Esophagus squamous epithelium (tissue), 5 donors: ENCODE measurements around the gene MICAL3. TPM values are rescaled to one million over a fixed set of nuclear protein-coding genes. Genes with fewer than 3 reads are reported as not detected.

Source experiments
- DNase-seq: peaks from one replicate; lab custom pipeline; 2025; lab: John Stamatoyannopoulos, UW
- H3K27ac ChIP-seq, 4 donors: fragments of 200-600 bp; sonication (generic); one replicate each; pipeline ENCODE4 v1.5.1; 2016 to 2019; ENCODE audit warnings: mild to moderate bottlenecking in 1 of 4
- H3K27me3 ChIP-seq, 4 donors: fragments of 200-600 bp; sonication (generic); 1 replicate in 3 of 4; 2 replicates in 1 of 4; pipeline versions ENCODE4 v1.5.1 to v1.6.0; 2017 to 2021; ENCODE audit warnings: antibody characterized with exemption in 1 of 4
- H3K36me3 ChIP-seq, 3 donors: fragments of 200-600 bp; sonication (generic); one replicate each; pipeline ENCODE4 v1.5.1; 2016 to 2019
- H3K4me1 ChIP-seq, 3 donors: fragments of 200-600 bp; sonication (generic); one replicate each; pipeline ENCODE4 v1.5.1; 2017 to 2019
- H3K4me3 ChIP-seq, 4 donors: fragments of 200-600 bp; sonication (generic); 1 replicate in 3 of 4; 2 replicates in 1 of 4; pipeline ENCODE4 v1.5.1; 2016 to 2019; ENCODE audit warnings: mild to moderate bottlenecking in 2 of 4, moderate library complexity in 1 of 4
- H3K9me3 ChIP-seq, 3 donors: fragments of 200-600 bp; sonication (generic); one replicate each; pipeline ENCODE4 v1.5.1; 2016 to 2019
- POLR2A ChIP-seq, 4 donors: fragments of 450-650 bp; IDR thresholded peaks; one replicate each; pipeline ENCODE4 v1.6.1; 2017; ENCODE audit warnings: antibody characterized with exemption in 4 of 4, mild to moderate bottlenecking in 4 of 4, moderate library complexity in 3 of 4
- WGBS, 2 donors: methylation state at CpG; one replicate each; pipeline ENCODE4 v1.1.5; 2018; 5-methylcytosine and 5-hydroxymethylcytosine counted together
- intact Hi-C: fragments of 100-400 bp; cut with DNase I; formaldehyde crosslinking; loops from one replicate; pipeline ENCODE4 v1.15.0; 2022
- total RNA-seq, 4 donors: library from RNA; depleted of rRNA; stranded (reverse); fragments of >200 nt; gene quantifications; one replicate each; pipeline ENCODE4 v1.1.0, GENCODE V29; 2016
- TF ChIP-seq, protein P1 (sequence below), 6 experiments: fragments of 450-650 bp in 4 of 6; fragments of 200-600 bp in 2 of 6; sonication (generic) in 2 of 6; IDR thresholded peaks; one replicate each; pipeline ENCODE4 v1.5.1; 2016 to 2019; ENCODE audit warnings: antibody characterized with exemption in 6 of 6, mild to moderate bottlenecking in 4 of 6, moderate library complexity in 4 of 6
- donor health status: DM: yes; HTN: yes; CAD: no.

MICAL3 gene
- total RNA-seq, 4 donors from 2014 or later = 11.2 to 30.9 (median 15.9) TPM

DNA sequence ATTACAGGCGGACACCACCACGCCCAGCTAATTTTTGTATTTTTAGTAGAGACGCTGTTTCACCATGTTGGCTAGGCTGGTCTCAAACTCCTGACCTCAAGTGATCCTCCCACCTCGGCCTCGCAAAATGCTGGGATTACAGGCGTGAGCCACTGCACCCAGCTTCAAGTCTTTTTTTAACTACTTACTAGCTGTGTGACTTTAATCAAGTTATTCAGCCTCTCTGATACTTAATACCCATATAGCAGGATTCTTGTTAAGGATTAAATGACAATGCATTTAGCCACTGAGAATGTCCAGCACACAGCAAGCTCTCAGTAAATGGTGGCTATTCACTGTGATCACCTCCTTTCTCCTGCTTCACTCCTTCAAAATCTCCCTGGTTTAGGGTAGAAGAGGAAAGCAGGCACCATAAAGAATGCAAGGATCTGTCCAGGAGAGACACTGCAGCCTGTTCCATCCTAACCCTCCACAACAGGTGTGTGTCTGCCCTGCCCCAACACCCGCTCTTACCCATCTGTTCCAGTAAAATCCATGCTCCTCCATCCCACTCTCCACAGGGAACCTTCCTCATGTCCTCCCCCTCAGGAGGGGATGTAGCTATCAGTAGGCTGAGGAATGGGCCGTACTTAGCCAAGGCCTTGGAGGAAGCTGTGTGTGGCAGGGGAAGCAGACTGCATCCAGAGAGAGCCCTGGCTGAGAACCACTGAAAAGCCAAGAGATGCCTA is 69.3 kb downstream of the MICAL3 start:
- no peak for DNase-seq
- Histone ChIP-seq H3K27ac (no peak overlapping the region), H3K9me3 (no peaks in the 10 kb centered on the region), H3K4me1 (peaks cover 0 to 26% (median 10%) of the 10 kb centered on the region in 3 donors), H3K4me3 (no peak overlapping the region), H3K36me3 (no peaks in the 10 kb centered on the region), H3K27me3 (no peaks in the 10 kb centered on the region)
- TF ChIP-seq, protein P1, sequence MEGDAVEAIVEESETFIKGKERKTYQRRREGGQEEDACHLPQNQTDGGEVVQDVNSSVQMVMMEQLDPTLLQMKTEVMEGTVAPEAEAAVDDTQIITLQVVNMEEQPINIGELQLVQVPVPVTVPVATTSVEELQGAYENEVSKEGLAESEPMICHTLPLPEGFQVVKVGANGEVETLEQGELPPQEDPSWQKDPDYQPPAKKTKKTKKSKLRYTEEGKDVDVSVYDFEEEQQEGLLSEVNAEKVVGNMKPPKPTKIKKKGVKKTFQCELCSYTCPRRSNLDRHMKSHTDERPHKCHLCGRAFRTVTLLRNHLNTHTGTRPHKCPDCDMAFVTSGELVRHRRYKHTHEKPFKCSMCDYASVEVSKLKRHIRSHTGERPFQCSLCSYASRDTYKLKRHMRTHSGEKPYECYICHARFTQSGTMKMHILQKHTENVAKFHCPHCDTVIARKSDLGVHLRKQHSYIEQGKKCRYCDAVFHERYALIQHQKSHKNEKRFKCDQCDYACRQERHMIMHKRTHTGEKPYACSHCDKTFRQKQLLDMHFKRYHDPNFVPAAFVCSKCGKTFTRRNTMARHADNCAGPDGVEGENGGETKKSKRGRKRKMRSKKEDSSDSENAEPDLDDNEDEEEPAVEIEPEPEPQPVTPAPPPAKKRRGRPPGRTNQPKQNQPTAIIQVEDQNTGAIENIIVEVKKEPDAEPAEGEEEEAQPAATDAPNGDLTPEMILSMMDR (IDR thresholded peaks at IDR 0.05) = no peak
- 88 to 93% methylated on average over 7 of the region's 8 CpGs for WGBS, 2 donors
- intact Hi-C loops = loop anchor here (10.0 kb wide), 1 partner anchor 120 kb away; no protein-coding TSS in a partner anchor

DNA sequence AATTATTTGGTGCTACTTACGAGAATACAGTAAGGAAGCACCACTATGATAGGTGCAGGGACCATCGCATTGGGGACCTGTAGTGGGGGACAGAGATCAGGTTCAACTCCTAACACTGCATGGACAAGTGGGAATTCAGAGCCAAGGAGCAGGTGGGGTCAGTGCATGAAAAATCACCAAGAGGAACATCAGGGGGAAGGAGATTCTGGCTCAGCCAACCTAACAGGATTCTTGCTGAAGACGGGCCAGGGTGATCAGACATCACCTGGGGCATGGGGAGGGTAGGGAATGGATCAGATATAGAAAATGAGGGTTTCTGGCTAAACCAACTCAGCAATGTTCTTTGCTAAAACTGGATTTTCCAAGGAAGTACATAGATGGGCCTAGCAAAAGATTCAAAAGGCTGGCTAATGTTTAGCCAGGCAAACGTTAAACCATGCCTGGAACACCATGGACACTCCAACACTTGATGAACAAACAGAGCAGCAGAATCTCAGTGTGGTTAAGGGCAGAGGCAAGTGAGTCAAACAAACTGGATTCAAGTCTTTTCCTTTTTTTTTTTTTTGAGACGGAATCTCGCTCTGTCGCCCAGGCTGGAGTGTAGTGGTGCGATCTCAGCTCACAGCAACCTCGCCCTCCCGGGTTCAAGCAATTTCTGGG is 70.0 kb downstream of the MICAL3 start:
- no peaks in the 10 kb centered on the region for H3K27me3 ChIP-seq
- H3K4me3 ChIP-seq = no peak overlapping the region
- no peaks in the 10 kb centered on the region for H3K9me3 ChIP-seq
- 85 to 89% methylated on average over 10 of the region's 10 CpGs for WGBS, 2 donors
- H3K36me3 ChIP-seq = no peaks in the 10 kb centered on the region
- peaks cover 0 to 26% (median 10%) of the 10 kb centered on the region in 3 donors for H3K4me1 ChIP-seq
- TF ChIP-seq, protein P1 (IDR thresholded peaks at IDR 0.05) = no peak
- TF ChIP-seq POLR2A (IDR thresholded peaks at IDR 0.05) = no peak
- no peak overlapping the region for H3K27ac ChIP-seq
- no peak for DNase-seq
- intact Hi-C loops = loop anchor here (10.0 kb wide), 1 partner anchor 120 kb away; no protein-coding TSS in a partner anchor

DNA sequence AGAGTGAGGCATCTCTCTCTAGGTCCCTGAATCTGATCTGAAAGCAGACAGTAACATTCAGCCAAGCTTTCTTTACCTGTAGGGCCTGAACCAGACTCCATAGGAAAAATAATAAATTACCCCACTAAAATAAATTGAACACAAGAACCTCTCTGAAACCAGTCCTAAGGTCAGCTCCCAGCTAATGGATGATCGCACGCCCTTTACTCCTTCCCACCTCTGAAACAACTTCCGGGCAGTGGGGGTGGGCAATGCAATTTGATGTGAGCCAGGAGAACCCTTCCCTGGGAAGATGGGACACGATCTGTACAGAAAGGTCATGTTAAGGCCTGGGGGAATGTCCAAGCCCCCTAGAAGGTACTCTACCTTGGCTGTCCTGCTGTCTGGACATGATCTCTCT is 71.2 kb downstream of the MICAL3 start:
- no peak for TF ChIP-seq POLR2A (IDR thresholded peaks at IDR 0.05)
- TF ChIP-seq, protein P1 (IDR thresholded peaks at IDR 0.05) = no peak
- Histone ChIP-seq H3K9me3 (no peaks in the 10 kb centered on the region), H3K36me3 (no peaks in the 10 kb centered on the region), H3K27me3 (no peaks in the 10 kb centered on the region), H3K4me1 (peaks cover 0 to 29% (median 10%) of the 10 kb centered on the region in 3 donors), H3K4me3 (no peak overlapping the region), H3K27ac (no peak overlapping the region)
- DNase-seq = no peak
- intact Hi-C loops = loop anchor here (10.0 kb wide), 1 partner anchor 118 kb away; no protein-coding TSS in a partner anchor
- WGBS, 2 donors = 60 to 96% methylated on average over 1 to 4 of the region's 4 CpGs

DNA sequence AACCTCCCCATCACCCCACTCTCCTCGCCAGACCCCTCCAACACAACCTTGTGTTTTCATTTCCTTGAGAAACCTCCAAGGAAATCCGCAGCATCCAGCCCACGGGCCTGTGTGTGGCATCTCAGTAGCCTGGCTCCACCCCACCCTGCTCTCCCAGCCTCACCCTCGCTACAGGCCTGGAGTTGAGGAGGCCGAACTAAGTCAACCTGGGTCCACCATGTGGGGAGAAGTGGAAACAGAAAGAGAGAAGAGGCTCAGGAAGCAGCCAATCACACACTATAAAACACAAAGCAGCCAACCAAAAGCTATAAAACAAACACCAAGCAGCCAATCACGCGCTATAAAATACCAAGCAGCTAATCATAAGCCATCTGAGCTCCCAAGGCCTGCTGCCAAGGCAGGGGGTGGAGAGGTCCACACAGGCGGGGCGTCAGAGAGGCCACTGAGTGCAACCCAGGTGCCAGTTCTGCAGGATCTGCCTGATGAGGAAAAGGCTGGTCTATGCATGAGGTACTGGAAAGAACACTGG is 72.0 kb downstream of the MICAL3 start:
- Histone ChIP-seq H3K4me3 (no peak overlapping the region), H3K36me3 (no peaks in the 10 kb centered on the region), H3K27ac (no peak overlapping the region), H3K9me3 (no peaks in the 10 kb centered on the region), H3K4me1 (peaks cover under 1 to 37% (median 12%) of the 10 kb centered on the region in 3 donors), H3K27me3 (no peaks in the 10 kb centered on the region)
- TF ChIP-seq, protein P1 (IDR thresholded peaks at IDR 0.05) = no peak
- no peak for TF ChIP-seq POLR2A (IDR thresholded peaks at IDR 0.05)
- DNase-seq = no peak
- WGBS, 2 donors = 87% methylated on average over 4 to 6 of the region's 9 CpGs
- intact Hi-C loops = loop anchor here (10.0 kb wide), 1 partner anchor 118 kb away; no protein-coding TSS in a partner anchor
